ENCODE measurements around the gene GIMD1. TPM values are rescaled to one million over a fixed set of nuclear protein-coding genes. Genes with fewer than 3 reads are reported as not detected.
"Not testable (repeated sequence)": the region's sequence is repeated elsewhere in the genome, so short reads cannot be mapped to it uniquely, and the experiment has no call there.

Gene GIMD1
- total RNA-seq, 1 donor from 2014 or later = not detected

DNA sequence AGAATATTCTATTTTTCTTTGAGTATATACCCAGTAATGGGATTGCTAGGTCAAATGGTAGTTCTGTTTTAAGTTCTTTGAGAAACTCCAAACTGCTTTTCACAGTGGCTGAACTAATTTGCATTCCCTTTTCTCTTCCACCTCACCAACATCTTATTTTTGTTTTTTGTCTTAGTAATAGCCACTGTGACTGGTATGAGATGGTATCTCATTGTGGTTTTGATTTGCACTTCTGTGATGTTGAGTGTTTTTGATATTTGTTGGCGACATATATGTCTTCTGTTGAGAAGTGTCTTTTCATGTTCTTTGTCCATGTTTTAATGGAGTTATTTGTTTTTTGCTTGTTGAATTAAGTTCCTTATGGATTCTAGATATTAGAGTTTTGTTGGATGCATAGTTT, 27.8 kb downstream of the GIMD1 start:
- no peak for DNase-seq (ENCODE audit: low spot score)
- Mint-ChIP-seq H3K36me3 (ENCODE audit: low read depth) (peaks cover 73% of the 10 kb centered on the region), H3K4me3 (ENCODE audit: low read depth) (no peak overlapping the region), H3K27ac (no peak overlapping the region), H3K4me1 (ENCODE audit: low read depth) (peaks cover 33% of the 10 kb centered on the region), H3K9me3 (peaks cover 15% of the 10 kb centered on the region), H3K27me3 (ENCODE audit: low read depth) (no peaks in the 10 kb centered on the region)
- intact Hi-C loops (cut with micrococcal nuclease) = no loop called here

DNA sequence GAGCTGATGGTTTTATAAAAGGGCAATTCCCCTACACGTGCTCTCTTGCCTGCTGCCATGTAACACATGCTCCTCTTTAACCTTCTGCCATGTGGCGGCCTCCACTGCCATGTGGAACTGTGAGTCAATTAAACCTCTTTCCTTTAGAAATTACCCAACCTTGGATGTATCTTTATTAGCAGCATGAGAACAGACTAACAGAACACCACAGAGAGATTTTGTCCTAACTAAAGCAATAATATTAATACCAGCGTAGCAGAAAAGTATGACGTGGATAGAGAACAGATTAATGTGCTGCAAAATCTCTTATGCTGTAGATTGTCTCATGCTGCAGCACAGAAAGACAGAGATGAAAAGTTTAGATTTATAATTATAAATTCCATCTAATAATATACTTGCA, 29.1 kb downstream of the GIMD1 start:
- peaks cover 80% of the 10 kb centered on the region for H3K36me3 Mint-ChIP-seq (ENCODE audit: low read depth)
- peaks cover 33% of the 10 kb centered on the region for H3K4me1 Mint-ChIP-seq (ENCODE audit: low read depth)

DNA sequence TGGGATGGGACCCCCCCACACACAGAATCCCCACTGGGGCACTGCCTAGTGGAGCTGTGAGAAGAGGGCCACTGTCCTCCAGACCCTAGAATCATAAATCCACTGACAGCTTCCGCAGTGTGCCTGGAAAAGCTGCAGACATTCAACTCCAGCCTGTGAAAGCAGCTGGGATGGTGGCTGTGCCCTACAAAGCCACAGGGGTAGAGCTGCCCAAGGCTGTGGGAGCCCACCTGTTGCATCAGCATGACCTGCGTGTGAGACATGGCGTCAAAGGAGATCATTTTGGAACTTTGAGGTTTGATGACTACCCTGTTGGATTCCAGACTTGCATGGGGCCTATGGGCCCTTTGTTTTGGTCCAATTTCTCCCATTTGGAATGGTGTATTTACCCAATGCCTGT, 29.9 kb downstream of the GIMD1 start:
- intact Hi-C loops (cut with micrococcal nuclease) = no loop called here
- no peak overlapping the region for H3K27ac Mint-ChIP-seq
- H3K36me3 Mint-ChIP-seq (ENCODE audit: low read depth) = peaks cover 80% of the 10 kb centered on the region
- H3K4me3 Mint-ChIP-seq (ENCODE audit: low read depth) = no peak overlapping the region
- H3K27me3 Mint-ChIP-seq (ENCODE audit: low read depth) = no peaks in the 10 kb centered on the region
- no peak for DNase-seq (ENCODE audit: low spot score)
- peaks cover 30% of the 10 kb centered on the region for H3K4me1 Mint-ChIP-seq (ENCODE audit: low read depth)
- peaks cover 15% of the 10 kb centered on the region for H3K9me3 Mint-ChIP-seq

More for the DNA sequence above, 29.1 kb downstream of the GIMD1 start:
- no peak for DNase-seq (ENCODE audit: low spot score)
- intact Hi-C loops (cut with micrococcal nuclease) = no loop called here
- H3K9me3 Mint-ChIP-seq = peaks cover 15% of the 10 kb centered on the region
- H3K4me3 Mint-ChIP-seq (ENCODE audit: low read depth) = no peak overlapping the region
- H3K27ac Mint-ChIP-seq = no peak overlapping the region
- no peaks in the 10 kb centered on the region for H3K27me3 Mint-ChIP-seq (ENCODE audit: low read depth)

DNA sequence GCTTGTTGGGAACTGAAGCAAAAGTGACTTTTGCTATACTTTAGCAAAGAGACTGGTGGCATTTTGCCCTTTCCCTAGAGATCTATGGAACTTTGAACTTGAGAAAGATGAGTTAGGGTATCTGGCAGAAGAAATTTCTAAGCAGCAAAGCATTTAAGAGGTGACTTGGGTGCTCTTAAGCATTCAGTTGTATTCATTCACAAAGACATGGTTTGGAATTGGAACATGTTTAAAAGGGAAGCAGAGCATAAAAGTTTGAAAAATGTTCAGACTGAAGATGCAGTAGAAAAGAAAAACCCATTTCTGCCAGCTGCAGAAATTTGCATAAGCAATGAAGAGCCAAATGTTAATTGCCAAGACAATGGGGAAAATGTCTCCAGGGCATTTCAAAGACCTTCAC, 30.7 kb downstream of the GIMD1 start:
- H3K4me3 Mint-ChIP-seq (ENCODE audit: low read depth) = no peak overlapping the region
- H3K27me3 Mint-ChIP-seq (ENCODE audit: low read depth) = no peaks in the 10 kb centered on the region
- H3K27ac Mint-ChIP-seq = no peak overlapping the region
- peaks cover 15% of the 10 kb centered on the region for H3K9me3 Mint-ChIP-seq
- intact Hi-C loops (cut with micrococcal nuclease) = no loop called here
- DNase-seq (ENCODE audit: low spot score) = no peak
- peaks cover 85% of the 10 kb centered on the region for H3K36me3 Mint-ChIP-seq (ENCODE audit: low read depth)
- peaks cover 30% of the 10 kb centered on the region for H3K4me1 Mint-ChIP-seq (ENCODE audit: low read depth)

DNA sequence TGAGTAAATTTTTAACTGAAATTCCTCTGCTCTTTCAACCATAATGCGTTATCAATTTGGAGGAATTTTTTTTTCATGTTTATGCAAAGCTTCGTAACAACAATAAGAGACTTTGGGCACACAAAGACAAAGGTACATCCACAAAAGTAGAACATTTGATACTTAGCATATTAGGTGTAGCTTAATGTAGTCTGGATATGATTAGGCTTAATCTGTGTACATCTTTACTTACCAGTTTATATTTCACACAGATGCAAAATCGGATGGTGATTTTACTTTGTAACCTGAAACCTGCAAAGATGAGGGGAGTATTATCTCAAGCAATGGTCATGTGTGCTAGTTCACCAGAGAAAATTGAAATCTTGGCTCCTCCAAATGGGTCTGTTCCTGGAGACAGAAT, 32.0 kb downstream of the GIMD1 start:
- H3K27me3 Mint-ChIP-seq (ENCODE audit: low read depth) = no peaks in the 10 kb centered on the region
- H3K27ac Mint-ChIP-seq = no peak overlapping the region
- H3K9me3 Mint-ChIP-seq = peaks cover 15% of the 10 kb centered on the region
- no peak overlapping the region for H3K4me3 Mint-ChIP-seq (ENCODE audit: low read depth)
- intact Hi-C loops (cut with micrococcal nuclease) = no loop called here
- H3K4me1 Mint-ChIP-seq (ENCODE audit: low read depth) = peaks cover 22% of the 10 kb centered on the region
- peaks cover 84% of the 10 kb centered on the region for H3K36me3 Mint-ChIP-seq (ENCODE audit: low read depth)
- DNase-seq (ENCODE audit: low spot score) = no peak

DNA sequence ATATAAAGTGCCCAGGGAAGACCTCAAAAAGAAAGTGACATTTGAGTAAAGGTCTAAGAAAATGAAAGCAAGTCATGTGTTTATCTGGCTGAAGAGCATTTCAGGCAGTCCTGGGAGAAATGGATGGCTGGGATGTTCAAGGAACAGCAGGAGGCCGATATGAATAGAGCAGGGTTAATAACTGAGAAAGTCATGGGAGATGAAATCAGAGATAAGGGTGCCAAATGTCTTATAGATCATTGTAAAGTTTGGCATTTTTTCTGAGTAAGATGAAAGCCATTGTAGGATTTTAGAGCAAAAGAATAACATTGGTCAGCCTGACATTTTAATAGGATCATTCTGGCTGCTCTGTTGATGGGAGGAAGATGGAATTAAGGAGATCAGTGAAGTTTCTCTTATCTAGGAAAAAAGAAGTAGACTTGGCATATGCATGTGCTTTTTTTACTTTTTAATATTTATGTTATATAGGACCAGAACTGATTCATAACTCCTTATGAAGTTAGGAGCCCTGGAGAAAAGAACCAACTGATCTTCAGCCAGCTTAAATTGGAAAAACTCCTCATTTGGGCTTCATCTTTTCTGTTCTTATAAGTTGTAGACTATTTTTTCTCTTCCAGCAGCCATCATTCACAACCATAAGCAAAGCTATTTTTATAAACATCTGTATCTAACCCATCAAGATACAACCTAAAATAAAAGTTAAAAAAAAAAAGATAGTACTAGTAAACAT, 33.7 kb downstream of the GIMD1 start:
- intact Hi-C loops (cut with micrococcal nuclease) = no loop called here
- Mint-ChIP-seq H3K4me1 (ENCODE audit: low read depth) (peaks cover 8% of the 10 kb centered on the region), H3K27ac (no peak overlapping the region), H3K4me3 (ENCODE audit: low read depth) (no peak overlapping the region), H3K9me3 (peaks cover 7% of the 10 kb centered on the region), H3K27me3 (ENCODE audit: low read depth) (no peaks in the 10 kb centered on the region), H3K36me3 (ENCODE audit: low read depth) (peaks cover 79% of the 10 kb centered on the region)
- DNase-seq (ENCODE audit: low spot score) = no peak

DNA sequence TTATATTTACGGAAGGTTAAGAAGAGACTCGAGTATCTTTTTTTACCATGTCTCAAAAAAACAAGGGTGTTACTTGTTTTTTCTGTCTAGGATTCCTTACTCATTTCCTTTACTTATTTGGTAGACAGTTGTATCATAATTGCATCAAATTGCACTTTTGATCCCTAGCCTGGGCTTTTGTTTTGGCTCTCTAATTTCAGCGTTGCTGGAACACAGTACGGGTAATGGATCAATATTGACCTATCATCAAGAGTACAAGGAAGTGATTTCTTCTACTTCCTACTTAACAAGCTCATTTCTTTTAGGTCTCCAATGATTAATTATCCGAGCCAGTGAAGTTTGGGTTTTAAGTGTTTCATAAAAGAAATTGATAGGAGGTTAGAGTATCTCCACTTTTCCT, 35.4 kb downstream of the GIMD1 start:
- Mint-ChIP-seq H3K4me3 (ENCODE audit: low read depth) (no peak overlapping the region), H3K36me3 (ENCODE audit: low read depth) (peaks cover 77% of the 10 kb centered on the region), H3K27ac (no peak overlapping the region), H3K9me3 (peaks cover 7% of the 10 kb centered on the region), H3K4me1 (ENCODE audit: low read depth) (peaks cover 9% of the 10 kb centered on the region), H3K27me3 (ENCODE audit: low read depth) (no peaks in the 10 kb centered on the region)
- no peak for DNase-seq (ENCODE audit: low spot score)
- intact Hi-C loops (cut with micrococcal nuclease) = loop anchor here (2.0 kb wide), 1 partner anchor 16 kb away; the partner anchor contains the start of genes AIMP1 and TBCK

DNA sequence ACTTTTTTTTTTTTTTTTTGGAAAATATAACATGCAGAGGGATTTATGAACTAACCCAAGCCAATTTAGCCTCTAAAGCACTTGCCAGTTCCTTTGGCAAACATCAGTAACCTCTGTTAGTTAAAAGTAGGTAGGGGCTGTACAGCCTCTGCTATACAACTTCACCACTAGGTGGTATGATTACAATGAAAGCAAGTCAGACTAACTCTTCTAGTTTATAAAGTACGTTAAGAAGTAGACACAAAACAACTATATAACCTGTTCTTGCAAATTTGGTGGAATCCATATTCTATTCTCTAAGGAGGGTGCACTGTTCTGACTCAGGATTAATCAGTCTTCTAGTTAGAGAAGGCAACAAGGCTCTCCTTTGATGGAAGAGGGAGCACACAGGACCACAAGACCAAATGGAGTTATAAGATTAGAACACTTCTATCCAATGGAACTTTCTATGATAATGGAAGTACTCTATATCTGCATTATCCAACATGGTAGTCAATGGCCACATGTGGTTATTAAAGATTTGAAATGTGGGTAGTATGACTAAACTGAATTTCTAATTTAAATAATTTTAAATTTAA, 39.4 kb downstream of the GIMD1 start:
- Mint-ChIP-seq H3K4me1 (ENCODE audit: low read depth) (peaks cover 10% of the 10 kb centered on the region), H3K9me3 (no peaks in the 10 kb centered on the region), H3K4me3 (ENCODE audit: low read depth) (no peak overlapping the region), H3K27me3 (ENCODE audit: low read depth) (no peaks in the 10 kb centered on the region), H3K27ac (no peak overlapping the region), H3K36me3 (ENCODE audit: low read depth) (peaks cover 62% of the 10 kb centered on the region)
- intact Hi-C loops (cut with micrococcal nuclease) = no loop called here
- DNase-seq (ENCODE audit: low spot score) = no peak

DNA sequence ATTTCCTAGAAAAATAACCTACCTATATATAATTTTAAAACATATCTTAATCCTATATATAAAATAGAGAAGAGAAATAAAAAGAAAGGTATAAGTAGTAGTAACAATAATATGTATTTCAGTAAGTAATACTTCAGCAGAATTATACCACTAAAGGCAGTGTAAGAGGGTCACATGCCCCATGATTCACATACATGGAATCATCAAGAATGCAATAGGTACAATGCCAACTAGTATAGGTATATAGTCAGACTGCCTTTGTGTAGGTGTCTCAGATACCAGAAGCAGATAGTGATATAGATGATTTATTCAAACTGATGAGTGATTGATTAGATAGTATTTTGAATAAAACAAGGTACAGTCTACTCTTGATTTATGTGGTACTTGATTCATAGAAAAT, 42.8 kb downstream of the GIMD1 start:
- Mint-ChIP-seq H3K9me3 (no peaks in the 10 kb centered on the region), H3K36me3 (ENCODE audit: low read depth) (peaks cover 46% of the 10 kb centered on the region), H3K27me3 (ENCODE audit: low read depth) (no peaks in the 10 kb centered on the region), H3K4me1 (ENCODE audit: low read depth) (peaks cover 17% of the 10 kb centered on the region), H3K4me3 (ENCODE audit: low read depth) (no peak overlapping the region), H3K27ac (no peak overlapping the region)
- no peak for DNase-seq (ENCODE audit: low spot score)
- intact Hi-C loops (cut with micrococcal nuclease) = no loop called here

DNA sequence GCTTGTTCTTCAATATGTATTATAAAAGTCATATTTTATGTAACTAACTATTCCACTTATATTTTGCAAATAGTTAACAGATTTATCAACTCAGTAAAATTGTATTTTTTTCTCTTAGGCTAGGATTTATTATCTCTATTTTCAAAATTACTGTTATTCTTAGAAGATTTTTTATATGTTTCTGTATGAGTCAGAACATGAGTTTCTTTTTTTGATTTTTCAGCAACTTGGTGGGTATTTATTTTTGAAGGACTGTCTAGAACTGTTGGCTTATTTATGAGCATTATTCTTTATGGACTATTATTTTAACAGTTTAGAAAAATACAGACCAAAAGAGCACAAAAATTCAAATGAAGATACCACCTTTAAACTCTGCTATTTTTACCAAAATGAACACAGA, 45.5 kb downstream of the GIMD1 start:
- no peak overlapping the region for H3K27ac Mint-ChIP-seq
- H3K27me3 Mint-ChIP-seq (ENCODE audit: low read depth) = no peaks in the 10 kb centered on the region
- H3K9me3 Mint-ChIP-seq = no peaks in the 10 kb centered on the region
- peaks cover 20% of the 10 kb centered on the region for H3K4me1 Mint-ChIP-seq (ENCODE audit: low read depth)
- H3K36me3 Mint-ChIP-seq (ENCODE audit: low read depth) = peaks cover 39% of the 10 kb centered on the region
- intact Hi-C loops (cut with micrococcal nuclease) = no loop called here
- no peak for DNase-seq (ENCODE audit: low spot score)
- H3K4me3 Mint-ChIP-seq (ENCODE audit: low read depth) = no peak overlapping the region

DNA sequence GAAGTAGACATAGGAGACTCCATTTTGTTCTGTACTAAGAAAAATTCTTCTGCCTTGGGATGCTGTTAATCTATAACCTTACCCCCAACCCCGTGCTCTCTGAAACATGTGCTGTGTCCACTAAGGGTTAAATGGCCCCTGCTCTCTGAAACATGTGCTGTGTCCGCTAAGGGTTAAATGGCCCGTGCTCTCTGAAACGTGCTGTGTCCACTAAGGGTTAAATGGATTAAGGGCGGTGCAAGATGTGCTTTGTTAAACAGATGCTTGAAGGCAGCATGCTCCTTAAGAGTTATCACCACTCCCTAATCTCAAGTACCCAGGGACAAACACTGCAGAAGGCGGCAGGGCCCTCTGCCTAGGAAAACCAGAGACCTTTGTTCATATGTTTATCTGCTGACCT, 46.8 kb downstream of the GIMD1 start:
- H3K4me3 Mint-ChIP-seq (ENCODE audit: low read depth); H3K27me3 Mint-ChIP-seq (ENCODE audit: low read depth); intact Hi-C loops (cut with micrococcal nuclease); H3K9me3 Mint-ChIP-seq; H3K27ac Mint-ChIP-seq; DNase-seq (ENCODE audit: low spot score): not testable (repeated sequence)
- Mint-ChIP-seq H3K36me3 (ENCODE audit: low read depth) (peaks cover 26% of the 10 kb centered on the region), H3K4me1 (ENCODE audit: low read depth) (peaks cover 16% of the 10 kb centered on the region)

DNA sequence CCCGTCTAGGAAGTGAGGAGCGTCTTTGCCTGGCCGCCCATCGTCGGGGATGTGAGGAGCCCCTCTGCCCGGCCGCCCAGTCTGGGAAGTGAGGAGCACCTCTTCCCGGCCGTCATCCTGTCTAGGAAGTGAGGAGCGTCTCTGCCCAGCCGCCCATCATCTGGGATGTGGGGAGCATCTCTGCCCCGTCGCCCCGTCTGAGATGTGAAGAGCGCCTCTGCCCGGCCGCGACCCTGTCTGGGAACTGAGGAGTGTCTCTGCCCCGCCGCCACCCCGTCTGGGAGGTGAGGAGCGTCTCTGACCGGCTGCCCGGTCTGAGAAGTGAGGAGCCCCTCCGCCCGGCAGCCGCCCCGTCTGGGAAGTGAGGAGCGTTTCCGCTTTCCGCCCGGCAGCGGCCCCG, 47.4 kb downstream of the GIMD1 start:
- H3K4me3 Mint-ChIP-seq (ENCODE audit: low read depth); intact Hi-C loops (cut with micrococcal nuclease): not testable (repeated sequence)

DNA sequence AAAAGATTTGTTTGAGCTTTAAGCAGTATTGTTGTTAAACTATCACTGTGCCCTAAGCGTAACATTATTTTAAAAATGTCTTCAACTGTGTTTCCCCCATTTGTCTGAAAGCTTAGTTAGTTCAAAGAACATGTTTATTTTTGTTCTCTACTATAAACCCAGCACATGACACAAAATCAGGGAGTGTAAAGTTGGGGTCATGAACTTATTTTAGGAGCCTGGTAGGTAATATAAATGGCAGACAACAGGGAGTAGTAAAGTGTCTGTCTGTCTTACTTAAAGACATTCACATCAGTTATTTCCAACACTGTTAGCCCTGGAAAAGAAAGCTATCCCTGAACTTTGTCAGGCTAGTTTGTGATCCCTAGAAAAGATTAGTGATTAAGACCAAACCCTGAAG, 48.3 kb downstream of the GIMD1 start:
- no peaks in the 10 kb centered on the region for H3K27me3 Mint-ChIP-seq (ENCODE audit: low read depth)
- H3K4me1 Mint-ChIP-seq (ENCODE audit: low read depth) = peaks cover 17% of the 10 kb centered on the region
- no peak for DNase-seq (ENCODE audit: low spot score)
- H3K36me3 Mint-ChIP-seq (ENCODE audit: low read depth) = peaks cover 25% of the 10 kb centered on the region
- no peak overlapping the region for H3K27ac Mint-ChIP-seq
- no peaks in the 10 kb centered on the region for H3K9me3 Mint-ChIP-seq
- H3K4me3 Mint-ChIP-seq (ENCODE audit: low read depth) = no peak overlapping the region
- intact Hi-C loops (cut with micrococcal nuclease) = no loop called here

More for the DNA sequence above, 47.4 kb downstream of the GIMD1 start:
- not testable (repeated sequence) for DNase-seq (ENCODE audit: low spot score); H3K9me3 Mint-ChIP-seq; H3K27ac Mint-ChIP-seq; H3K27me3 Mint-ChIP-seq (ENCODE audit: low read depth)
- Mint-ChIP-seq H3K4me1 (ENCODE audit: low read depth) (peaks cover 16% of the 10 kb centered on the region), H3K36me3 (ENCODE audit: low read depth) (peaks cover 25% of the 10 kb centered on the region)

Measured in activated T-helper 2 cell treated with anti-CD3 and anti-CD28 coated beads, Interferon-gamma antibody, Interleukin-2, Interleukin-4, amounts not matched to agents 10 μg/mL and 5 μg/mL and 100 μg/mL, durations not matched to agents 14 hours and 24 hours and 36 hours (primary cell).